ENCODE measurements around the gene HIRIP3.

DNA sequence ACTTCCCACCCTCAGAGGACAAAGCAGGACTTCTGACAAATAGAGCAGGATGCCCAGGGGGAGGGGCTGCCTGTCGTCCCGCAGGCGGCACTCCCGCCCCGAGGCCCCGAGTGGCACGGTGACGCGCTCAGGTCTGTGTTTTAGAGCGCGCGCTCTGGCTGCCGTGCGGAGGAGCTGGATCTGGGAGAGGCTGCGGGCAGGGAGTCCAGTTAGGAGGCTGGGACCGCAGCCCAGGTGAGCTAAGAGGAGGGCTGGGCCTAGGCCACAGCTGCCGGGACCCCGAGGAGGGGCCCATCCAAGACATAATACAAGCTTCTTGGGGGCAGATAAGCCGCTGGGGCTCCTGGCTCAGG is 9.0 kb upstream of the HIRIP3 start:
- TF ChIP-seq, protein P1, sequence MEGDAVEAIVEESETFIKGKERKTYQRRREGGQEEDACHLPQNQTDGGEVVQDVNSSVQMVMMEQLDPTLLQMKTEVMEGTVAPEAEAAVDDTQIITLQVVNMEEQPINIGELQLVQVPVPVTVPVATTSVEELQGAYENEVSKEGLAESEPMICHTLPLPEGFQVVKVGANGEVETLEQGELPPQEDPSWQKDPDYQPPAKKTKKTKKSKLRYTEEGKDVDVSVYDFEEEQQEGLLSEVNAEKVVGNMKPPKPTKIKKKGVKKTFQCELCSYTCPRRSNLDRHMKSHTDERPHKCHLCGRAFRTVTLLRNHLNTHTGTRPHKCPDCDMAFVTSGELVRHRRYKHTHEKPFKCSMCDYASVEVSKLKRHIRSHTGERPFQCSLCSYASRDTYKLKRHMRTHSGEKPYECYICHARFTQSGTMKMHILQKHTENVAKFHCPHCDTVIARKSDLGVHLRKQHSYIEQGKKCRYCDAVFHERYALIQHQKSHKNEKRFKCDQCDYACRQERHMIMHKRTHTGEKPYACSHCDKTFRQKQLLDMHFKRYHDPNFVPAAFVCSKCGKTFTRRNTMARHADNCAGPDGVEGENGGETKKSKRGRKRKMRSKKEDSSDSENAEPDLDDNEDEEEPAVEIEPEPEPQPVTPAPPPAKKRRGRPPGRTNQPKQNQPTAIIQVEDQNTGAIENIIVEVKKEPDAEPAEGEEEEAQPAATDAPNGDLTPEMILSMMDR (IDR thresholded peaks at IDR 0.05) = no peak
- TF ChIP-seq ZFX (IDR thresholded peaks at IDR 0.05; ENCODE audit: borderline replicate concordance) = no peak

Measured in 22Rv1 (cell line).